AG09319 (cell line): ENCODE measurements around the gene MAPK6.

ENCODE experiments used
- DNase-seq: peaks from one replicate; pipeline ENCODE4 v3.0.0-alpha.2; 2010; ENCODE audit warnings: low read depth; ENCODE audit errors: extremely low read depth
- TF ChIP-seq, protein P1 (sequence below): IDR thresholded peaks from 2 replicates; pipeline ENCODE4 v1.5.1; 2011; ENCODE audit warnings: low read depth, mild to moderate bottlenecking, inconsistent platforms, low read length, moderate library complexity

MAPK6 gene

DNA sequence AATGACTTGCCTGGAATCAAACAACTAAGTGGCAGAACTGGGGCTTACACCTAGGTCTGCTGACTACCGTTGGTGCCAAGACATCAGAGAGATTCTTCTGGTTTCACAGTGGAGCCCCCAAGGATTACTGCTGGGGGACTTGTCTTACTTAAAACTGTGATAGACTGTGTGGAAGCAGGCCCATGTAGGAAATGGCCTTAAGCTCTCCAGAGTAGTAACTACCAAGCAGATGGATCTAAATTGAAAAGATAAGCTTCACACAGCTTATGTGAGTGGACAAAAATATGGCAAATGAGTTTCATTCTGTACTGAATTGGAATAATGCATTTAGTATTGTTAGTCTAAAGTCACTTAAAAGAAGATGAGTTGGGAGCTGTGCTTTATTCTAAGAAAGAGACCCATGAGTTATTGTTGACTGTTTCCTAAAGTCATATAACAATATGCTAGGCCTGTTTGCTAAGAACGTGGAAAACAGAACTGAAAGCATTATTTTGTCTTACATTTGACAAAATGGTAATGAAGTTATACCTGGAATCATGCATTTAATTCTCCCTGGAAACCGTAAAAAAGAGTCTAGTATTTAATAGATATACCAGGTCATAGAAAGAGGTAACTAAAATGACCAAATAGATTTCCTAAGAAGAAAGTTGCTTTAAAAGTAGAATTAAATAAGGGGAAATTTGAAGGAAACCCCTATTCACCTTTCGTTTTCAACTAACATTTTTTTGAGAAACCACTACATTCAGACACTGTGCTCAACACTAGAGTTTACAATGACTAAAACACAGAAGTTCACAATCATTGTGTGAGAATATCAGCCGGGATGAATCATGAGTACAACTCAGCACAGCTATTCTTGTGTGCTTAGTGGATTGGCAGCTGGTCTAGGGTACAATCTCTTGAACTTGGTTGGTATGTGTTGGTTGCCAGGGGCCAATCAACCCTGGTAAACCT is 13.0 kb upstream of the MAPK6 start:
- TF ChIP-seq, protein P1, sequence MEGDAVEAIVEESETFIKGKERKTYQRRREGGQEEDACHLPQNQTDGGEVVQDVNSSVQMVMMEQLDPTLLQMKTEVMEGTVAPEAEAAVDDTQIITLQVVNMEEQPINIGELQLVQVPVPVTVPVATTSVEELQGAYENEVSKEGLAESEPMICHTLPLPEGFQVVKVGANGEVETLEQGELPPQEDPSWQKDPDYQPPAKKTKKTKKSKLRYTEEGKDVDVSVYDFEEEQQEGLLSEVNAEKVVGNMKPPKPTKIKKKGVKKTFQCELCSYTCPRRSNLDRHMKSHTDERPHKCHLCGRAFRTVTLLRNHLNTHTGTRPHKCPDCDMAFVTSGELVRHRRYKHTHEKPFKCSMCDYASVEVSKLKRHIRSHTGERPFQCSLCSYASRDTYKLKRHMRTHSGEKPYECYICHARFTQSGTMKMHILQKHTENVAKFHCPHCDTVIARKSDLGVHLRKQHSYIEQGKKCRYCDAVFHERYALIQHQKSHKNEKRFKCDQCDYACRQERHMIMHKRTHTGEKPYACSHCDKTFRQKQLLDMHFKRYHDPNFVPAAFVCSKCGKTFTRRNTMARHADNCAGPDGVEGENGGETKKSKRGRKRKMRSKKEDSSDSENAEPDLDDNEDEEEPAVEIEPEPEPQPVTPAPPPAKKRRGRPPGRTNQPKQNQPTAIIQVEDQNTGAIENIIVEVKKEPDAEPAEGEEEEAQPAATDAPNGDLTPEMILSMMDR, result no peak
- no peak for DNase-seq

DNA sequence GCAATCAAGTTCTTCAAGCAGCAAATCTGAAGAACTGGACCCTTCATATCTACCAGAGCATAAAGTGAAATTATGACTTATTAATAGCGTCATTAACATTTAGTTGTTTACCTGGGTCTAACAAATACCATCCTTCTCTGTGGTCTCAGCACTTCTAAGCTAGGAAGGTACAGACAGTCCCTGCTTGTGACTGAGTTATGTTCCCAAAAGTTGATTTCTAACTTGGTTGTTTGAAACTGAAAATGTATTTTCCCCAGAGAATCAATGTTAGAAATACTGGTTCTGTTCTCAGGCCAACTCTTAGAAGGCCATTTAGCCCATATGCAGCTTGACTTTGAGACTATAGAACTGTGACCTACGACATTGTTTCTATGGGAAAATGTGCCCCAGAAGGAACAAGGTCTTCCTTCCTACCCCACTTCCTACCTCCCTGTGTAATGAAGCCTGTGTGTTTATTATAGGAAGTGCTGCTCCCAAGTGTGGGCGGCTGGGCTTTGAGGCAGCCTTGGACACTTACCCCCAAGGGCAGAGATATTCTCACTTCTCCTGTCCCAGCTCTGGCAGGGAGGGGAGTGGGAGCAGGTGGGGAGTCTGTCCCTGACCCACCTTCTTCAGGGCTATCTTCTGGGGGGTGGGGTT is 12.2 kb upstream of the MAPK6 start:
- TF ChIP-seq, protein P1, result no peak
- DNase-seq, result no peak

DNA sequence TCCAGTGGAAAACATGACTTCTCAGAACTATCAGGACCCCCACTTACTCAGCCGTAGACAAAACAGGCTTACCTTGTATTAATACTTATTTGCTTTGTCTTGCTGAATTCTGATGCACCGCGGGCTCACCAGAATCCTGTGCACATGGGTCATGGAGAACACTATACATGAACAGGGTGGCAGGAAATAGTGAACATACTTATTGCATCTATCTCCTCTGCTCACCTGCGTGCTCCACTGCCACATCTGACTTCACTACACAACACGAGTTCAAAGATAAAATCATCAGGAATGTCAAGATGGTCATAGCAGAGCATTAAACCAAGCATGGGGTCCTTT is 10.7 kb upstream of the MAPK6 start:
- TF ChIP-seq, protein P1, result no peak
- DNase-seq, result no peak

DNA sequence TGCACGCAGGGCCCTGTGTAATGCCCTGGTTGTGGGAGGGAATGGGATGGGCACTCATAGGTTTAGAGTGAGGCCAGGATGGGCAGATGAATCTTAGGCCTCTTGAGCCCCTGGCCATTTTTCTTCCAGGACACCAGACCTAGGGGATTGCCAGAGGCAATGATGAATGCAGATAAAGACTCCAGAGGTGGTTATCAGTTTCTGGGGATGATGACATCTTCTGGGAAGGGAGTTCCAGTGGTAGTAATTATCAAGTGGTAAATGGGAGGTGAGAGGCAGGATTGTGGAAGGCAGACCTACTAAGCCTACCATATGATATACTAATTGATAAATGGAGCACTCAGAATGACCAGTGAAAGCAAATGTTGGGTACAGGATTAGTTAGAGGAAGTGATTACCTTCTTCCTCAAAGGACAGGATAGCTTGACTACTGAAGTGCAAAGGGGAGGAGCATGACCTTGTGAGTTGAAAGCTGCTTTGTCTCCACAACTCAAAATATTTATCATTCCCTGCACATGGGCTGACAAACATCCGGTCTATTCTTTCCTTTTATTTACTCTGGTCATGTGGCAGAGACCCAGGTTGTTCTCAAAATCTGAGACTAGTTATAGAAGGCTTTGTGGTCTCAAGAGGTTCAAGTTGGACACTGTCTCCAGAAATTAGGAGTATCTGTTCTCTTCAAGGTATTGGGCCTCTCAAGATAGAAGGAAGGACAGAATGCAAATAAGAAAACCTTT is 10.2 kb upstream of the MAPK6 start:
- TF ChIP-seq, protein P1, result no peak
- DNase-seq, result no peak

DNA sequence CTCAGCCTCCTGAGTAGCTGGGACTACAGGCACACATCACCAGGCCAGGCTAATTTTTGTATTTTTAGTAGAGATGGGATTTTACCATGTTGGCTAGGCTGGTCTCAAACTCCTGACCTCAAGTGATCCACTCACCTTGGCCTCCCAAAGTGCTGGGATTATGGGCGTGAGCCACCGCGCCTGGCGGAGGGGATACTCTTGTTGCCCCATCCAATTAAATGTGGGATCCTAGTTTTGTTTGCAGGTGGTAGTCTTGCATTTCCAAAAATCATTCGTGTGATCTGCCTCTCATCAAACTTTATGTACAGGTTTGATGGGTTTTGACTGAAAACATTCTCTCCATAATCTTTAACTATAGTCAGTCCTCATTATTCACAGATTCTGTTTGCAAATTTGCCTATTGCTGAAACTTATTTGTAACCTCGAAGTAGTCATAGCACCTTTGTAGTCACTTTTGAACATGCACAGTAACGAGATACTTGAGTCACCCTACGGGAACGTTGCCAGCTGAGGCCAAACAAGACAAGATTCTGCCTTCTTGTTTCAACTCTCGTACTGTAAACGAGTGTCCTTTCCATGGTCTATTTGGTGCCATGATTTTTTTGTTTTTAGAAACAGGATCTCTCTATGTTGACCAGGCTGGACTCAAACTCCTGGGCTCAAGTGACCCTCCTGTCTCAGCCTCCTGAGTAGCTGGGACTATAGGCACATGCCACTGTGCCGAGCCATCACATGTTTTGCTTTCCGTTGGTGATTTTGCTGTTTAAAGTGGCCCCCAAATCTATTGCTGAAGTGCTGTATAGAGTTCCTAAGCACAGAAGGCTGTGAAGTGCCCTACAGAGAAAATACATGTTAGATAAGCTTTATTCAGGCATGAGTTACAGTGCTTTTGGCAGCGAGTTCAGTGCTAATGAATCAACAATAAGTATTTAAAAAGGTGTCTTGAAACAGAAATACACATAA is 8.1 kb upstream of the MAPK6 start:
- no peak for DNase-seq
- TF ChIP-seq, protein P1, result no peak

DNA sequence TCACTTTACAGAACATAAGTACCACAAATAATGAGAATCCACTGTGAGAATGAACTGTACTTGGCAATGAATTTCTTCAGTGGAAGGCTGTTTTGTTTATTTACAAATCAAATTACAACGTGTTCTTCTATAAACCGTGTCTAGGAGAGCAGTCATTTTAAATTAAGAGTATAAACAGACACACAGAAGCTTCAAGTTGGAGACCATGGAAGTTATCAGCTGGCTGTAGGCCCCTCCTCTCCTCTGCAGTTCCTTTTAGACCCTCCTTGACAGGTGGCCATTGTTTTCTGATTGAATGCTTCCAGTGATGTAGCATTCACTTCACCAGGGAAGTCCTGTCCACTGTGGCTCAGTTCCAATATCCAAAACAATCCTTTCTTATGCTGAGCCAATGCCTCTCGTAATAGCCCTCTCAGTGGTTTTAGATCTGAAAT is 7.3 kb upstream of the MAPK6 start:
- TF ChIP-seq, protein P1, result no peak
- no peak for DNase-seq
